ENCODE data around the gene FARP1.
"Not testable (repeated sequence)": the region's sequence is repeated elsewhere in the genome, so short reads cannot be mapped to it uniquely, and the experiment has no call there.

Gene FARP1

GRCh38 chr13:98270819-98271218, 127.9 kb downstream of the FARP1 start:
- no peak for DNase-seq (ENCODE audit: extremely low spot score)
- CTCF ChIA-PET, result no interaction called here
- POLR2A ChIA-PET, result no interaction called here
- TF ChIP-seq CTCF (IDR thresholded peaks at IDR 0.05; ENCODE audit: control extremely low read depth, extremely low read depth, low read depth, missing control alignments), result no peak

- POLR2A ChIA-PET; CTCF ChIA-PET; DNase-seq (ENCODE audit: extremely low spot score): not testable (repeated sequence)
Observed at GRCh38 chr13:98271646-98272045, 128.8 kb downstream of the FARP1 start.

- no peak for DNase-seq (ENCODE audit: extremely low spot score)
- no peak for TF ChIP-seq CTCF (IDR thresholded peaks at IDR 0.05; ENCODE audit: control extremely low read depth, extremely low read depth, low read depth, missing control alignments)
- CTCF ChIA-PET, result no interaction called here
- POLR2A ChIA-PET, result no interaction called here
Observed at GRCh38 chr13:98272549-98272948, 129.7 kb downstream of the FARP1 start.

- TF ChIP-seq CTCF (IDR thresholded peaks at IDR 0.05; ENCODE audit: control extremely low read depth, extremely low read depth, low read depth, missing control alignments), result no peak
- no peak for DNase-seq (ENCODE audit: extremely low spot score)
- POLR2A ChIA-PET, result no interaction called here
- CTCF ChIA-PET, result interaction anchor here (1.1 kb wide), 1 partner anchor 14 kb away, joined by 3 read pairs; no protein-coding TSS in a partner anchor
Observed at GRCh38 chr13:98273067-98273823, 130.4 kb downstream of the FARP1 start.

GRCh38 chr13:98273824-98274742, 131.2 kb downstream of the FARP1 start:
- TF ChIP-seq CTCF (IDR thresholded peaks at IDR 0.05; ENCODE audit: control extremely low read depth, extremely low read depth, low read depth, missing control alignments), result no peak
- DNase-seq (ENCODE audit: extremely low spot score), result no peak
- ChIA-PET CTCF (interaction anchor here (1.1 kb wide), 1 partner anchor 15 kb away, joined by 3 read pairs; no protein-coding TSS in a partner anchor), POLR2A (no interaction called here)

- POLR2A ChIA-PET, result no interaction called here
- CTCF ChIA-PET, result no interaction called here
- DNase-seq (ENCODE audit: extremely low spot score), result no peak
- no peak for TF ChIP-seq CTCF (IDR thresholded peaks at IDR 0.05; ENCODE audit: control extremely low read depth, extremely low read depth, low read depth, missing control alignments)
Observed at GRCh38 chr13:98274921-98275487, 132.1 kb downstream of the FARP1 start.
